GM20000 (cell line): ENCODE data around the gene NBEAL2.

Experiments used
- DNase-seq: peaks from one replicate; pipeline ENCODE4 v3.0.0; 2012; ENCODE audit warnings: low spot score
- CTCF ChIP-seq: IDR thresholded peaks from 2 replicates; pipeline ENCODE4 v1.5.1; 2012; ENCODE audit warnings: mild to moderate bottlenecking, control low read depth; ENCODE audit errors: extremely low read depth, missing control alignments

The NBEAL2 gene

GRCh38 chr3:46946856-46947545 lies 32.5 kb upstream of the NBEAL2 start:
- no peak for DNase-seq
- TF ChIP-seq CTCF, result no peak

GRCh38 chr3:46947546-46947901 lies 31.9 kb upstream of the NBEAL2 start:
- no peak for TF ChIP-seq CTCF
- DNase-seq, result no peak

GRCh38 chr3:46947981-46948791 lies 31.3 kb upstream of the NBEAL2 start:
- DNase-seq, result no peak

GRCh38 chr3:46948830-46949671 lies 30.4 kb upstream of the NBEAL2 start:
- peak; percentile 56 for DNase-seq
- no peak for TF ChIP-seq CTCF

More at GRCh38 chr3:46947981-46948791, 31.3 kb upstream of the NBEAL2 start:
- no peak for TF ChIP-seq CTCF

- no peak for DNase-seq
- no peak for TF ChIP-seq CTCF
Measured at GRCh38 chr3:46950177-46950576, 29.3 kb upstream of the NBEAL2 start.

- no peak for DNase-seq
- no peak for TF ChIP-seq CTCF
Measured at GRCh38 chr3:46950650-46951241, 28.7 kb upstream of the NBEAL2 start.
